Right ventricle myocardium inferior (tissue), 1 donor: ENCODE results near the gene HRCT1. TPM values are rescaled to one million over a fixed set of nuclear protein-coding genes. Genes with fewer than 3 reads are reported as not detected.
"Not testable (repeated sequence)": the region's sequence is repeated elsewhere in the genome, so short reads cannot be mapped to it uniquely, and the experiment has no call there.

Experiments used
- ATAC-seq: fragments of 200-7000 bp; cut with Tn5 transposase; one replicate; pipeline ENCODE4 v1.9.1; 2020; ENCODE audit warnings: mild to moderate bottlenecking, moderate library complexity
- DNase-seq: peaks from one replicate; pipeline ENCODE4 v3.0.0; 2021; ENCODE audit errors: missing footprints
- intact Hi-C: fragments of 100-400 bp; cut with DNase I; formaldehyde crosslinking; loops from one replicate; pipeline ENCODE4 v1.11.0; 2022
- total RNA-seq: library from RNA; stranded (reverse); fragmentation: NEBNext Ultra II Directional; extraction: Animal tissue kit (Norgen Biotek cat#: 25700); gene quantifications from one replicate; pipeline ENCODE4 v1.2.1, GENCODE V29; 2021
- donor health status: DM: no; HTN: yes; CAD: no; lungs with severe emphysema.

Gene HRCT1
- total RNA-seq, 1 donor from 2014 or later = 8.1 TPM

- intact Hi-C loops = no loop called here
- no peak for DNase-seq
- no peak for ATAC-seq
Observed at GRCh38 chr9:35912791-35913400, 6.9 kb downstream of the HRCT1 start.

- ATAC-seq, intact Hi-C loops, DNase-seq: not testable (repeated sequence)
Observed at GRCh38 chr9:35913429-35913828, 7.4 kb downstream of the HRCT1 start.

- DNase-seq (peak; percentile 91), ATAC-seq (peak; percentile 83)
- intact Hi-C loops = no loop called here
Observed at GRCh38 chr9:35914301-35914807, 8.4 kb downstream of the HRCT1 start.

GRCh38 chr9:35915681-35916294 lies 9.8 kb downstream of the HRCT1 start:
- intact Hi-C loops = no loop called here
- ATAC-seq = no peak
- DNase-seq = no peak

GRCh38 chr9:35917261-35917660 lies 11.3 kb downstream of the HRCT1 start:
- DNase-seq (no peak), ATAC-seq (no peak)
- intact Hi-C loops = no loop called here

GRCh38 chr9:35918780-35919179 lies 12.8 kb downstream of the HRCT1 start:
- ATAC-seq (no peak), DNase-seq (no peak)
- intact Hi-C loops = no loop called here

- no peak for ATAC-seq
- DNase-seq = no peak
- intact Hi-C loops = no loop called here
Observed at GRCh38 chr9:35919212-35920008, 13.4 kb downstream of the HRCT1 start.

- intact Hi-C loops = no loop called here
- no peak for DNase-seq
- ATAC-seq = peak; percentile 45
Observed at GRCh38 chr9:35920051-35920620, 14.1 kb downstream of the HRCT1 start.

- ATAC-seq (no peak), DNase-seq (no peak)
- intact Hi-C loops = no loop called here
Observed at GRCh38 chr9:35923598-35923926, 17.6 kb downstream of the HRCT1 start.

GRCh38 chr9:35923927-35924763 lies 18.1 kb downstream of the HRCT1 start:
- intact Hi-C loops = no loop called here
- ATAC-seq = peak; percentile 62
- no peak for DNase-seq

- DNase-seq (no peak), ATAC-seq (no peak)
- intact Hi-C loops = no loop called here
Observed at GRCh38 chr9:35928591-35929452, 22.8 kb downstream of the HRCT1 start.

GRCh38 chr9:35929453-35929718 lies 23.4 kb downstream of the HRCT1 start:
- DNase-seq (no peak), ATAC-seq (no peak)
- intact Hi-C loops = no loop called here

GRCh38 chr9:35930521-35930920 lies 24.5 kb downstream of the HRCT1 start:
- no peak for ATAC-seq
- intact Hi-C loops = no loop called here
- no peak for DNase-seq

GRCh38 chr9:35930989-35931388 lies 25.0 kb downstream of the HRCT1 start:
- intact Hi-C loops = no loop called here
- no peak for ATAC-seq

GRCh38 chr9:35932735-35933134 lies 26.7 kb downstream of the HRCT1 start:
- intact Hi-C loops = no loop called here
- DNase-seq (no peak), ATAC-seq (no peak)

More at GRCh38 chr9:35930989-35931388, 25.0 kb downstream of the HRCT1 start:
- no peak for DNase-seq

GRCh38 chr9:35933550-35934067 lies 27.6 kb downstream of the HRCT1 start:
- intact Hi-C loops = no loop called here
- ATAC-seq = no peak

GRCh38 chr9:35934069-35934468 lies 28.1 kb downstream of the HRCT1 start:
- DNase-seq, ATAC-seq, intact Hi-C loops: not testable (repeated sequence)

More at GRCh38 chr9:35933550-35934067, 27.6 kb downstream of the HRCT1 start:
- no peak for DNase-seq

- intact Hi-C loops = no loop called here
- ATAC-seq (no peak), DNase-seq (no peak)
Observed at GRCh38 chr9:35935261-35935660, 29.3 kb downstream of the HRCT1 start.
